Measurements from ENCODE around the gene WRAP73.

Gene WRAP73

GRCh38 chr1:3598051-3598491 is 51.8 kb downstream of the WRAP73 start:
- DNase-seq (ENCODE audit: low read depth in 2 of 2): peak in 1 of 2 donors; percentile 75
- TF ChIP-seq CTCF (IDR thresholded peaks at IDR 0.05; ENCODE audit: low read depth, low read length): no peak
- no peak overlapping the region for H3K4me3 ChIP-seq (replicated peaks in 1 of 2; ENCODE audit: low read depth in 2 of 2, low read length in 2 of 2)

GRCh38 chr1:3597599-3597964 is 52.3 kb downstream of the WRAP73 start:
- no peak for DNase-seq (ENCODE audit: low read depth in 2 of 2)
- no peak for TF ChIP-seq CTCF (IDR thresholded peaks at IDR 0.05; ENCODE audit: low read depth, low read length)
- H3K4me3 ChIP-seq (replicated peaks in 1 of 2; ENCODE audit: low read depth in 2 of 2, low read length in 2 of 2): no peak overlapping the region

- TF ChIP-seq CTCF (IDR thresholded peaks at IDR 0.05; ENCODE audit: low read depth, low read length): no peak
- H3K4me3 ChIP-seq (replicated peaks in 1 of 2; ENCODE audit: low read depth in 2 of 2, low read length in 2 of 2): no peak overlapping the region
Measured at GRCh38 chr1:3596663-3597598, 53.0 kb downstream of the WRAP73 start.

GRCh38 chr1:3595949-3596348 is 54.0 kb downstream of the WRAP73 start:
- TF ChIP-seq CTCF (IDR thresholded peaks at IDR 0.05; ENCODE audit: low read depth, low read length): no peak
- no peak overlapping the region for H3K4me3 ChIP-seq (replicated peaks in 1 of 2; ENCODE audit: low read depth in 2 of 2, low read length in 2 of 2)
- no peak for DNase-seq (ENCODE audit: low read depth in 2 of 2)

More at GRCh38 chr1:3596663-3597598, 53.0 kb downstream of the WRAP73 start:
- DNase-seq (ENCODE audit: low read depth in 2 of 2): no peak

GRCh38 chr1:3594706-3595377 is 55.1 kb downstream of the WRAP73 start:
- TF ChIP-seq CTCF (IDR thresholded peaks at IDR 0.05; ENCODE audit: low read depth, low read length): no peak
- no peak overlapping the region for H3K4me3 ChIP-seq (replicated peaks in 1 of 2; ENCODE audit: low read depth in 2 of 2, low read length in 2 of 2)
- DNase-seq (ENCODE audit: low read depth in 2 of 2): no peak

GRCh38 chr1:3593745-3594144 is 56.2 kb downstream of the WRAP73 start:
- H3K4me3 ChIP-seq (replicated peaks in 1 of 2; ENCODE audit: low read depth in 2 of 2, low read length in 2 of 2): no peak overlapping the region
- no peak for DNase-seq (ENCODE audit: low read depth in 2 of 2)
- TF ChIP-seq CTCF (IDR thresholded peaks at IDR 0.05; ENCODE audit: low read depth, low read length): no peak

Data from cardiac fibroblast (primary cell).